Endothelial cell of umbilical vein (primary cell): ENCODE results near the gene DLL1. TPM values are rescaled to one million over a fixed set of nuclear protein-coding genes. Genes with fewer than 3 reads are reported as not detected.

Experiments used
- BruUV-seq: library from RNA; stranded (reverse); fragments of 400-500 nt; replicated peaks from 2 replicates; lab custom pipeline; 2021; lab: Mats Ljungman, UMichigan
- CTCF ChIA-PET: fragments of 300-600, 350-600 bp; sonication (Branson Sonifier 250); formaldehyde crosslinking; loops from one replicate; lab custom pipeline; 2021; ENCODE audit warnings: antibody characterized with exemption, inconsistent platforms; lab: Charles Lee
- POLR2A ChIA-PET: fragments of 300-600, 350-600 bp; sonication (Branson Sonifier 250); formaldehyde crosslinking; loops from one replicate; lab custom pipeline; 2021; ENCODE audit warnings: antibody characterized with exemption, inconsistent platforms; lab: Charles Lee
- DNase-seq: peaks from one replicate; pipeline ENCODE4 v3.0.0-alpha.2; 2011; ENCODE audit warnings: low read depth, low spot score
- FAIRE-seq: peaks from 2 replicates; lab custom pipeline; 2011; peaks lifted over from hg19 to GRCh38; lab: Jason Lieb, UNC
- H2AFZ ChIP-seq: 2 replicates; pipeline ENCODE4 v1.6.0; 2012; ENCODE audit warnings: low read depth, low read length, control low read depth, inconsistent platforms
- H3K27ac ChIP-seq: 2 replicates; pipeline ENCODE4 v1.5.1; 2011; ENCODE audit warnings: low read depth, mild to moderate bottlenecking, control low read depth, low read length, moderate library complexity; ENCODE audit not compliant: insufficient read depth
- H3K27me3 ChIP-seq, 2 experiments: 2 replicates each; pipeline versions ENCODE4 v1.6.0 to v1.6.1; 2011; ENCODE audit warnings: low read length in 2 of 2, mixed read lengths in 1 of 2; ENCODE audit not compliant: control insufficient read depth in 2 of 2, insufficient read depth in 2 of 2
- H3K36me3 ChIP-seq, 2 experiments: 2 replicates in 1 of 2; 3 replicates in 1 of 2; pipeline ENCODE4 v1.5.1; 2011; ENCODE audit warnings: low read length in 2 of 2, mild to moderate bottlenecking in 1 of 2, moderate library complexity in 1 of 2; ENCODE audit not compliant: control insufficient read depth in 2 of 2, insufficient read depth in 2 of 2; ENCODE audit errors: extremely low read depth in 1 of 2
- H3K4me1 ChIP-seq: 3 replicates; pipeline ENCODE4 v1.5.1; 2011; ENCODE audit warnings: mild to moderate bottlenecking, low read length; ENCODE audit not compliant: control insufficient read depth, insufficient read depth; ENCODE audit errors: extremely low read depth
- H3K4me2 ChIP-seq: 2 replicates; pipeline ENCODE4 v1.6.1; 2011; ENCODE audit warnings: low read length, control low read depth, mixed read lengths; ENCODE audit not compliant: insufficient read depth
- H3K4me3 ChIP-seq, 3 experiments: fragments of 200-600 bp in 1 of 3; sonication (generic), shearing (Covaris generic) in 1 of 3; replicated peaks in 1 of 3; 2 replicates each; pipeline ENCODE4 v1.5.1; 2011 to 2016; ENCODE audit warnings: control low read depth in 3 of 3, low read length in 3 of 3, mild to moderate bottlenecking in 2 of 3, inconsistent platforms in 1 of 3, low read depth in 1 of 3, moderate library complexity in 1 of 3; ENCODE audit not compliant: insufficient read depth in 1 of 3
- H3K79me2 ChIP-seq: 2 replicates; pipeline ENCODE4 v1.6.0; 2012; ENCODE audit warnings: low read length, inconsistent platforms; ENCODE audit not compliant: control insufficient read depth, insufficient read depth
- H3K9ac ChIP-seq: replicated peaks from 2 replicates; pipeline ENCODE3; 2011; ENCODE audit warnings: low read length, control low read depth; ENCODE audit not compliant: insufficient read depth; ENCODE audit errors: extremely low read depth
- H3K9me1 ChIP-seq: replicated peaks from 3 replicates; pipeline ENCODE4 v1.6.0; 2011; ENCODE audit warnings: mild to moderate bottlenecking, low read length; ENCODE audit not compliant: control insufficient read depth, insufficient read depth; ENCODE audit errors: extremely low read depth
- H3K9me3 ChIP-seq: replicated peaks from 2 replicates; pipeline ENCODE4 v1.5.1; 2012; ENCODE audit warnings: low read length, inconsistent platforms; ENCODE audit not compliant: control insufficient read depth, insufficient read depth
- H4K20me1 ChIP-seq: replicated peaks from 2 replicates; pipeline ENCODE3; 2011; ENCODE audit warnings: mild to moderate bottlenecking, low read length; ENCODE audit not compliant: control insufficient read depth, insufficient read depth; ENCODE audit errors: extremely low read depth
- CTCF ChIP-seq, 2 donors: IDR thresholded peaks; 1 replicate in 1 of 2; 2 replicates in 1 of 2; pipeline ENCODE4 v1.5.1; 2011; ENCODE audit warnings: low read length in 2 of 2, mild to moderate bottlenecking in 2 of 2, moderate library complexity in 2 of 2, control low read depth in 1 of 2, inconsistent platforms in 1 of 2, low read depth in 1 of 2; ENCODE audit not compliant: insufficient read depth in 1 of 2; ENCODE audit errors: extremely low read depth in 1 of 2
- EZH2 ChIP-seq: IDR thresholded peaks from 2 replicates; pipeline ENCODE4 v1.6.1; 2012; ENCODE audit warnings: borderline replicate concordance, low read depth, mild to moderate bottlenecking, moderate library complexity, low read length, inconsistent platforms; ENCODE audit not compliant: severe bottlenecking
- FOS ChIP-seq: IDR thresholded peaks from 2 replicates; pipeline ENCODE4 v1.6.1; 2011; ENCODE audit warnings: mild to moderate bottlenecking, low read length, moderate library complexity, borderline replicate concordance; ENCODE audit not compliant: insufficient read depth
- GATA2 ChIP-seq: IDR thresholded peaks from 2 replicates; pipeline ENCODE4 v1.7.0; 2011; ENCODE audit warnings: low read depth, mild to moderate bottlenecking, moderate library complexity, mixed read lengths, low read length; ENCODE audit not compliant: insufficient read length, insufficient read depth
- JUN ChIP-seq: IDR thresholded peaks from 2 replicates; pipeline ENCODE4 v1.6.1; 2011; ENCODE audit warnings: borderline replicate concordance, low read depth; ENCODE audit not compliant: insufficient read length, insufficient read depth
- MYC ChIP-seq: IDR thresholded peaks from one replicate; pipeline ENCODE4 v1.6.1; 2011; ENCODE audit warnings: mild to moderate bottlenecking, low read depth, low read length
- POLR2A ChIP-seq: IDR thresholded peaks from 2 replicates; pipeline ENCODE4 v1.6.1; 2012; ENCODE audit warnings: low read depth, mild to moderate bottlenecking, control low read depth, low read length
- POLR2AphosphoS5 ChIP-seq: IDR thresholded peaks from 2 replicates; pipeline ENCODE4 v1.6.1; 2012; ENCODE audit warnings: low read depth, mild to moderate bottlenecking, control low read depth, low read length, moderate library complexity; ENCODE audit not compliant: insufficient read depth
- dilution Hi-C: fragments of 300-500 bp; cut with MboI; formaldehyde crosslinking; loops from one replicate; pipeline ENCODE4 v1.15.0; 2019; ENCODE audit warnings: low sequenced_read_pairs; ENCODE audit not compliant: extremely low pct_ligation_motif_present
- intact Hi-C: fragments of 100-400 bp; cut with micrococcal nuclease; formaldehyde crosslinking; loops from one replicate; pipeline ENCODE4 v1.10.0; 2022
- polyA plus RNA-seq, 4 experiments: library from polyadenylated mRNA; depleted of rRNA in 3 of 4; stranded (reverse) in 3 of 4; unstranded in 1 of 4; fragments of >200 nt; gene quantifications; 2 replicates each; pipeline versions ENCODE4 v1.2.1 to v1.2.3, GENCODE V29; 2011 to 2012; ENCODE audit warnings: missing spikeins in 1 of 4
- total RNA-seq: library from RNA; stranded (reverse); gene quantifications from 2 replicates; pipeline ENCODE4 v1.2.3, GENCODE V29; 2021
- TF ChIP-seq, protein P1 (sequence below): IDR thresholded peaks from 2 replicates; pipeline ENCODE4 v1.6.1; 2011; ENCODE audit not compliant: insufficient read depth, insufficient read length

DLL1 gene
- total and polyA plus RNA-seq, 2 donors (not counting 3 experiments of a cell fraction or from before 2014, with no cell fraction given) = 1.4 to 2.3 TPM

DNA sequence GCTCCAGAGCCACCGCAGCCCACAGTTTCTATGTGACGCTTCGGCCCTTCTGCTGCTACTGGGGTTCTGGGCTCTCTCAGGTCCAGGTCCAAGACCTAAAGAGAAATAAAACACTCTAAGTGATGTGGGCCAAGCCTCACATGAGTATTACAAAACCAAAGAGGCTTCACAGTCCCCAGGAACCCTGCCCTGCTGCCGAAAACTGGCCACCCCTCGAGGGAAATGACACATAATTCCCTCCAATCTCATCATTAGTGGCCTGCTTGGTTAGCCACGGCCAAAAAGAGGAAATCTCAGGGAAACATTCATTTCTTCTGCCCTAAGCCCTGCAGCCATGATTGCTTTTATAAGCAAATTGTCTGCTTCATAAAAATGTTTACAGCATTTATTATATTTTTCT is 32.5 kb downstream of the DLL1 start:
- DNase-seq (no peak), FAIRE-seq (no peak)
- intact Hi-C loops = no loop called here
- H3K9ac ChIP-seq = no peak overlapping the region
- H3K4me3 ChIP-seq = no peak overlapping the region
- no peaks in the 10 kb centered on the region for H4K20me1 ChIP-seq
- CTCF ChIA-PET = no interaction called here
- POLR2A ChIA-PET = no interaction called here
- H2AFZ ChIP-seq = no peak overlapping the region
- H3K36me3 ChIP-seq = no peaks in the 10 kb centered on the region
- BruUV-seq = no TSS peak
- H3K4me2 ChIP-seq = no peak overlapping the region
- H3K4me1 ChIP-seq = no peaks in the 10 kb centered on the region
- no peaks in the 10 kb centered on the region for H3K79me2 ChIP-seq
- TF ChIP-seq EZH2 (no peak), FOS (no peak), CTCF (IDR thresholded peaks at IDR 0.05; ENCODE audit: extremely low read depth in 1 of 2, insufficient read depth in 1 of 2, low read depth in 1 of 2, low read length in 2 of 2) (no peak), JUN (no peak), POLR2A (no peak), POLR2AphosphoS5 (no peak), MYC (no peak), GATA2 (no peak)
- TF ChIP-seq, protein P1, sequence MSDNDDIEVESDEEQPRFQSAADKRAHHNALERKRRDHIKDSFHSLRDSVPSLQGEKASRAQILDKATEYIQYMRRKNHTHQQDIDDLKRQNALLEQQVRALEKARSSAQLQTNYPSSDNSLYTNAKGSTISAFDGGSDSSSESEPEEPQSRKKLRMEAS = no peak
- H3K27ac ChIP-seq = no peak overlapping the region
- no peaks in the 10 kb centered on the region for H3K9me3 ChIP-seq
- H3K9me1 ChIP-seq = no peaks in the 10 kb centered on the region
- dilution Hi-C loops = no loop called here
- H3K27me3 ChIP-seq = no peaks in the 10 kb centered on the region
